Activated CD8-positive, alpha-beta memory T cell treated with anti-CD3 and anti-CD28 coated beads for 4 hours (primary cell): ENCODE data around the gene PSD4.

ENCODE experiments used
- DNase-seq, 2 donors: peaks; one replicate each; pipeline ENCODE4 v3.0.0-alpha.2; 2020; ENCODE audit warnings: low read depth in 2 of 2

The PSD4 gene

GRCh38 chr2:113184531-113185230 is 10.9 kb downstream of the PSD4 start:
- no peak for DNase-seq

- no peak for DNase-seq
Observed at GRCh38 chr2:113185664-113186432, 12.1 kb downstream of the PSD4 start.

- DNase-seq: no peak
Observed at GRCh38 chr2:113186433-113186796, 12.6 kb downstream of the PSD4 start.

- no peak for DNase-seq
Observed at GRCh38 chr2:113187771-113188170, 14.0 kb downstream of the PSD4 start.

- no peak for DNase-seq
Observed at GRCh38 chr2:113190871-113191270, 17.1 kb downstream of the PSD4 start.

- DNase-seq: no peak
Observed at GRCh38 chr2:113192459-113193100, 18.8 kb downstream of the PSD4 start.

- DNase-seq: no peak
Observed at GRCh38 chr2:113195923-113196501, 22.2 kb downstream of the PSD4 start.

GRCh38 chr2:113196839-113197238 is 23.1 kb downstream of the PSD4 start:
- no peak for DNase-seq

GRCh38 chr2:113197347-113198047 is 23.7 kb downstream of the PSD4 start:
- no peak for DNase-seq

- no peak for DNase-seq
Observed at GRCh38 chr2:113198048-113198789, 24.4 kb downstream of the PSD4 start.

- DNase-seq: peak; percentile 47 to 56
Observed at GRCh38 chr2:113198790-113199612, 25.2 kb downstream of the PSD4 start.

GRCh38 chr2:113200236-113200635 is 26.5 kb downstream of the PSD4 start:
- no peak for DNase-seq

GRCh38 chr2:113200736-113201490 is 27.1 kb downstream of the PSD4 start:
- no peak for DNase-seq

GRCh38 chr2:113201496-113202304 is 27.9 kb downstream of the PSD4 start:
- DNase-seq: no peak

GRCh38 chr2:113202305-113203216 is 28.8 kb downstream of the PSD4 start:
- no peak for DNase-seq

GRCh38 chr2:113203217-113203530 is 29.4 kb downstream of the PSD4 start:
- no peak for DNase-seq

- peak; percentile 52 to 62 for DNase-seq
Observed at GRCh38 chr2:113203901-113204519, 30.2 kb downstream of the PSD4 start.
